ENCODE data around the gene UBE3C.

Gene UBE3C

DNA sequence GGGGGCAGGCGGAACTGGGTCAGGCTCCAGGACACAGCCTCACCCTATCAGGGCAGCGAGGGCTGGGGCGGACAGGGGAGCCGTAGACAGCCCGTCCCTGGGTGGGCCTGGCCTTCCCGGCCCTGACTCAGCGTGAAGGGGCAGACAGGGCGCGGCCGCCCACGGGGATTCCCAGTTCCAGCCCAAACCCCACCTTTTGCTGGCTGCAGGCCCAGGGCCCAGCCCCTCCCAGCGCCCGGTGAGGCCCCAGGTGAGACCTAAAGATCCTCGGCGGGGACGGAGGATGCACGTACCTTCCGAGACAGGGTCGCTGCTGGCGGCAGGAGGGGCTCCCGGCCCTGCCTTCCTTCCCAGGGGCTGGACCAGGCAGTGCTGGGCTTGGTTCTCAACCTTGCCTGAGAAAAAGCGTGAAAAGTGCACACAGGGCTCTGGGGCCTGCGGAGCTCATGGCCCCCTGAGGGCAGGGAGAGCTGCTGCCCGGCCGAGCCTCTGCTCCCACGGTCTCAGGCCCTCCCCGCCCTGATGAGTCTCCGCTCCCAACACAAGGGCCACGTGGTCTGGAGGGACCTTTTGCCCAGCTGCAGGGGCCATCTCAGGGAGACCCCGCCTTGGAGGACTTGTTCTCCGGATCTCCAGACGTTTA is 154.2 kb downstream of the UBE3C start:
- DNase-seq (ENCODE audit: insufficient read length) (no peak), FAIRE-seq (no peak)
- TF ChIP-seq TAF1 (IDR thresholded peaks at IDR 0.05; ENCODE audit: borderline replicate concordance, low read depth, low read length) (no peak), POLR2A (IDR thresholded peaks at IDR 0.05; ENCODE audit: low read depth, low read length) (no peak), POLR2AphosphoS5 (IDR thresholded peaks at IDR 0.05; ENCODE audit: low read depth, low read length) (no peak)

DNA sequence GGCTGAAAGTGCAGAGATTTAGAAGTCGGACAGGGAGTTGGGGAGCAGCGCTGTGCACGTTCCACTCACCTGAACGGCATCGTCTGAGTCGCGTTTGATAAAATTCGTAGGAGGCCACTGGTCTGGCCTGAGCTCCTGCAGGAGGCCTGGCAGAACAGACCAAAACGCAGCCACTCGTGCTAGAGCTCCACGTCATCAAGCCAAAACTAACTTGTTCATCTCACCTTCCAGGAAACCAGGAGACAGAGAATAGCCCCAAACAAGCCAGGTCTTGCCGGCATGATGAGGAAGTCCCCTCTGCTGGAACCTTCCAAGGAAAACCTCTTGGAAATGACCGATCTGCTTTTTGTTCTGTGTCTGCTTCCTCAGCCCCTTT is 154.7 kb downstream of the UBE3C start:
- no peak for FAIRE-seq
- no peak for TF ChIP-seq TAF1 (IDR thresholded peaks at IDR 0.05; ENCODE audit: borderline replicate concordance, low read depth, low read length)
- no peak for TF ChIP-seq POLR2A (IDR thresholded peaks at IDR 0.05; ENCODE audit: low read depth, low read length)
- no peak for TF ChIP-seq POLR2AphosphoS5 (IDR thresholded peaks at IDR 0.05; ENCODE audit: low read depth, low read length)
- DNase-seq (ENCODE audit: insufficient read length): no peak

DNA sequence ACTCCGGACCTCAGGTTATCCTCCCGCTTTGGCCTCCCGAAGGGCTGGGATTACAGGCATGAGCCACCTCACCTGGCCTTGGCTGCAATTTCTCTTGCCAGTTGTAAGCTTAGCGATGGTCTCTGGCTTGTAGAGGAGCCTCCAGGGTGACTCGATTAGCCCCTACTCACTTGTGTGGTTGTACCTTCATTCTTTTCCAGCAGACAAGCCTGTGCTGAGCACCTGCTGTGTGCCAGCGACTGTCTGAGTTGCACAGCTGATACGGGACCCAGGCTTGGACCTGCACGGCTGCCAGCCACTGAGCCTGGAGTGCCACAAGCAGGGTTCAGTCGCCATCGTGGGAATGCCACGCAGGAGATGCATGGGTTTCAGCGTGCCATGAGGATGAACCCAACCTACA is 156.0 kb downstream of the UBE3C start:
- TF ChIP-seq POLR2A (IDR thresholded peaks at IDR 0.05; ENCODE audit: low read depth, low read length) (no peak), TAF1 (IDR thresholded peaks at IDR 0.05; ENCODE audit: borderline replicate concordance, low read depth, low read length) (no peak), POLR2AphosphoS5 (IDR thresholded peaks at IDR 0.05; ENCODE audit: low read depth, low read length) (no peak)
- FAIRE-seq (no peak), DNase-seq (ENCODE audit: insufficient read length) (no peak)

DNA sequence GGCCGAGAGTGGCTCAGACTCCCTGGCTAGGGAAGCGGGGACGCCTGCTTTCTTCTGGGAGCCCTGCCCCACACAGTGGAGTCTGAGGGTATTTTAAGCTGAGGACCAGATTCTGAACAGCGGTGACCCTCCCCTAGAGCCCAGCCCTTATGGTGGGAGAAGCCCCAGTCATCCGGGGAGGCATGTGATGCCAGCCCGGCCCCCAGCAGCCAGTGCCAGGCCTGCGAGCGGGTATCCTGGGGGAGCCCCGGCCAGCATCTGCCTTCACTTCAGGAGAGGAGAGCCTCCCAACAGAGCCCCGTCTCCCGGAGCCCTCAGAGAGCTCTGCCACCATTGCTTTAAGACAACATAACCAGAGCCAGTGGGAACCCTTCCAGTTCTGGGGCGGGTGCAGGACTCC is 156.6 kb downstream of the UBE3C start:
- TF ChIP-seq TAF1 (IDR thresholded peaks at IDR 0.05; ENCODE audit: borderline replicate concordance, low read depth, low read length) (no peak), POLR2AphosphoS5 (IDR thresholded peaks at IDR 0.05; ENCODE audit: low read depth, low read length) (no peak), POLR2A (IDR thresholded peaks at IDR 0.05; ENCODE audit: low read depth, low read length) (no peak)
- FAIRE-seq: no peak
- no peak for DNase-seq (ENCODE audit: insufficient read length)

DNA sequence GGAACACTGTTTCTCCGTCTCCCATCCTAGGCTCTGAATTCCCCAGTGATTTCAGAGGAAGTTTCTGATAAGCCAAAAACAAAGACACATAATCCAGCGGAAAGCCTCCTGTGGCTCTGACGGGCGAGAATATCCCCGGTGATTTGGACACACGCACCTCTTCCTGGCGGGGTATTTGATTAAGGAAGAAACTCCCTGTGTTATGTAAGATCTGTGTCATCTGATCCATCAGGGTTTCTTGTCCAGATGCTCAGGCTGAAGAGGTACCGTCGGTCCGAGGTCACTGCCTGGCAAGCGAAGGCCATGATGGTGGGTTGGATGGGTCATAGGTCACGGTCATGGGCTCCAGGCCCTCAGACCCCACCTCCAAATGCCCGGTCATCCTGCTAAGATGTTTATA is 158.5 kb downstream of the UBE3C start:
- FAIRE-seq (no peak), DNase-seq (ENCODE audit: insufficient read length) (no peak)
- no peak for TF ChIP-seq TAF1 (IDR thresholded peaks at IDR 0.05; ENCODE audit: borderline replicate concordance, low read depth, low read length)
- TF ChIP-seq POLR2A (IDR thresholded peaks at IDR 0.05; ENCODE audit: low read depth, low read length): no peak
- TF ChIP-seq POLR2AphosphoS5 (IDR thresholded peaks at IDR 0.05; ENCODE audit: low read depth, low read length): no peak

DNA sequence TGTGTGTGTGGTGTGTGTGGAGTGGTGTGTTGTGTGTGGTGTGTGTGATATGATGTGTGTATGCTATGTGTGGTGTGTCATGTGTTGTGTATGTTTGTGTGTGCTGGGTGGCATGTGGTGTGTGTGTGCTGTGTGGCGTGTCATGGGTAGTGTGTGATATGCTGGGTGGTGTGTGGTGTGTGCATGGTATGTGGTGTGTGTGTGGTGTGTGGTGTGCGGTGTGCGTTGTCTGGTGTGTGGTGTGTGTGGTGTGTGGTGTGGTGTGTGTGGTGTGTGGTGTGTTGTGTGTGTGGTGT is 160.5 kb downstream of the UBE3C start:
- peak; percentile 77 for FAIRE-seq
- no peak for DNase-seq (ENCODE audit: insufficient read length)
- TF ChIP-seq POLR2A (IDR thresholded peaks at IDR 0.05; ENCODE audit: low read depth, low read length) (no peak), POLR2AphosphoS5 (IDR thresholded peaks at IDR 0.05; ENCODE audit: low read depth, low read length) (no peak), TAF1 (IDR thresholded peaks at IDR 0.05; ENCODE audit: borderline replicate concordance, low read depth, low read length) (no peak)

DNA sequence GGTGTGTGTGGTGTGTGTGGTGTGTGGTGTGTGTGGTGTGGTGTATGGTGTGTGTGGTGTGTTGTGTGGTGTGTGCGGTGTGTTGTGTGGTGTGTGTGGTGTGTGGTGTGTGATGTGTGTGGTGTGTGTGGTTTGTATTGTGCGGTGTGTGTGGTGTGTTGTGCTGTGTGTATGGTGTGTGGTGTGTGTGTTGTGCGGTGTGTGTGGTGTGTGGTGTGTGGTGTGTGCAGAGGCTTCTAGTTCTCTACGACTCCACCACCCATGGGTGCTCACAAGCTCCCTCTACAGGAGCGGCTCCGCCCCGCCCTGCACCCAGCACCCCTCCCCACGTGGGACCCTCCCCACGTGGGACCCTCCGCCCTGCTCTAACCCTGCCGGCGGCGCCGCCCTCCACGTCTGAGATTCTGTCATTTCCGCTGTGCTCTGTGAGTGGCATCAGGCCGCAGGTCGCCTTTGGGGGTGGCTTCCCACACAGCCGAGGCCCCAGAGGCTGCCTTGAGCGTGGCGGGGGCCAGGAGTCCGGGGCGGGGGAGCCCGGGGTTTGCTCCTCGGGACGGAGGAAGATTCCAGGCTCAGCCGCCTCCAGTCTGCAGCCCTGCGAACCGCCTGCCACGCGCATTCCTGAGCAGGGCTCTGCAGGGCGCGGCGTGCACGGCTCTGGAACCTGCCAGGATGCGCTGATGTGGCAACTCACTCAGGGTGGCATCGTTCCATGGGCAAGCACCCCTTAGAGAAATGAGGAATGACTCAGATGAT is 161.1 kb downstream of the UBE3C start:
- FAIRE-seq (no peak), DNase-seq (ENCODE audit: insufficient read length) (no peak)
- TF ChIP-seq POLR2AphosphoS5 (IDR thresholded peaks at IDR 0.05; ENCODE audit: low read depth, low read length) (no peak), TAF1 (IDR thresholded peaks at IDR 0.05; ENCODE audit: borderline replicate concordance, low read depth, low read length) (no peak), POLR2A (IDR thresholded peaks at IDR 0.05; ENCODE audit: low read depth, low read length) (no peak)

DNA sequence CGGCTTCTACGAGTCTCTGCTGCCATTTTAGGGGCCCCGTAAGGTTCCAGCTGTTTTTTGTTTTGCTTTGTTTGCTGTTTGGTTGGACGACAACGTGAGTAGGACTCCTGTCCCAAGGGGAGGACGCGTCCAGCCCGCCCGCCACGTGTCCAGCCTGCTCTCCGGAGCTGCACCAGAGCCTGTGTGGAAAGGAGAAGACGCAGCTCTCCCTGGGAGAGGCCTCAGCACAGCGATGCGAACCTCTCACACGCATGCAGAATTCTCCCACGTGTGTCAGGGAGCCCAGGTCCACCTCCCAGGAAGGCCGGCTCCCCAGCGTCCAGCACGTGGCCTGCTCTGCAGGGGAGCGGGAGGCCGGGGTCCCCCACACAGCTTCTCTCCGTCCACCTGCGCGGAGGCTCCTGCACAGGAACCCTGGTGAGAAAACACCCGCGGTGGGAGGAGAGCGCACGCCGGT is 161.7 kb downstream of the UBE3C start:
- no peak for DNase-seq (ENCODE audit: insufficient read length)
- FAIRE-seq: no peak

DNA sequence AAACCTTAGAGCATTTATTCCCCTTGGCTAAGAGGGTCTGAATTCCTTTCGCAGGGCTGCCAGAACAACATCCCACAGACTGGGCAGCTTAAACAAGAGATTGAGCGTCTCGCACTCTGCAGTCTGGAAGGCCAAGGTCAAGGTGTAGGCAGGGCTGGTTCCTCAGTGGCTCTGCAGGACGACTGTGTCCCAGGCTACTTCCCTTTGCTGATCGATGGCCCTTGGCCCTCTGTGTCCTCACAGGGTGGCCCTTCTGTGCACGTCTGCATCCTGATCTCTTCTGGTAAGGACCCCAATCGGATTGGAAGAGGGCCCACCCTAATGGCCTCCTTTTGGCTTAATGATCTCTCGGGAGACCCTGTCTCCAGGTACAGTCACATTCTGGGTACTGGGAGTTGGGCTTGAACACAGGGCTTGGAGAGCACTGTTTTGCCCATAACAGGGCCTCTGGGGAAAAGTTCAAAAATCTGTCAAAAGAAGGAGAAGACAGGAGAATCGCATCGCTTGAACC is 162.9 kb downstream of the UBE3C start:
- DNase-seq (ENCODE audit: insufficient read length): no peak
- no peak for FAIRE-seq
- TF ChIP-seq POLR2AphosphoS5 (IDR thresholded peaks at IDR 0.05; ENCODE audit: low read depth, low read length) (no peak), POLR2A (IDR thresholded peaks at IDR 0.05; ENCODE audit: low read depth, low read length) (no peak), TAF1 (IDR thresholded peaks at IDR 0.05; ENCODE audit: borderline replicate concordance, low read depth, low read length) (no peak)

More for the DNA sequence above, 161.7 kb downstream of the UBE3C start:
- TF ChIP-seq POLR2AphosphoS5 (IDR thresholded peaks at IDR 0.05; ENCODE audit: low read depth, low read length): no peak
- no peak for TF ChIP-seq TAF1 (IDR thresholded peaks at IDR 0.05; ENCODE audit: borderline replicate concordance, low read depth, low read length)
- no peak for TF ChIP-seq POLR2A (IDR thresholded peaks at IDR 0.05; ENCODE audit: low read depth, low read length)

DNA sequence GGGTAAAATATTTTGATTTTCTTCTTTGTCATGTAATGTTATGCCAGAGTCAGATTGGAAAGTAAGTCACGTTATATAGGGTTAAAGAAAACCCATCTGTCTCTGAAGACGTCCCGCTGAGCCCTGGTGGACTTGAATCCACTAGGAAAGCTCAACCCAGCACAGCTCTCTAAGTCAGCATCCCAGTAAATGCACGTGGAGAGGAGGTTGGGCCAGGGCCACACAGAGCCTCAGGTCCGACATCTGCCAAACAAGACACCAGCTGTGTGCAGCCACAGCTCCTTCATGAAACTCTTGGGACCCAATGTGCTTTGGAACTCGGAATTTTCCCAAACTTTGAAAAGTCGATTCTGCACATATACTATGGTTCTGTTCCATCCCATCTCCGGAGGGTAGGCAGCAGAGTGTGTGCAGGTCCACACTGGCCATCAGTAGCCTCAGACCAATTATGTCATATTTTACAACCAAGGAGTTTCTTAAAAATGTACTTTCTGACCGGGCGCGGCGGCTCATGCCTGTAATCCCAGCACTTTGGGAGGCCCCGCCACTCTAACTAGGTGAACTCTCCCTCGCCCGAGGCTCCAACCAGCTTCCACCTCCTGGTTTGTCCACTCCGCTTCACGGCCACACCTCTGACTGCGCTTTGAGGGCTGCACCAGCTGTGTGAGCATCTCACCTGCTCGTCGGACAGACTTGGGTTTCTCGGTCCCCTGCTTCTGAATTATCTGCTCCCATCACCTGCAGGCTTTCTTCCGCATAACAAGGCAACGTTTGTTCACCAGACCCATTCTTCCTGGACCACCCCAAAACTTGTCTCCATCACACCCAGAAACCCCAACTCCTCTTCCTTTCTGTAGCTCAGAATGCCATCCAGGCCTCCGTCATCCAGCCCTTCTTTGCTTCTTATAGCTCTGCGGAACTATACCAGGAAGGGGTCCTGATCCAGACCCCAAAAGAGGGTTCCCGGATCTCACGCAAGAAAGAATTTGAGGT is 168.4 kb downstream of the UBE3C start:
- TF ChIP-seq TAF1 (IDR thresholded peaks at IDR 0.05; ENCODE audit: borderline replicate concordance, low read depth, low read length) (no peak), POLR2AphosphoS5 (IDR thresholded peaks at IDR 0.05; ENCODE audit: low read depth, low read length) (no peak), POLR2A (IDR thresholded peaks at IDR 0.05; ENCODE audit: low read depth, low read length) (no peak)
- DNase-seq (ENCODE audit: insufficient read length) (no peak), FAIRE-seq (no peak)
